ENCODE results near the gene BCKDK. TPM values are rescaled to one million over a fixed set of nuclear protein-coding genes. Genes with fewer than 3 reads are reported as not detected.

The BCKDK gene
- total RNA-seq, 1 experiment from 2014 or later = 57.0 TPM

DNA sequence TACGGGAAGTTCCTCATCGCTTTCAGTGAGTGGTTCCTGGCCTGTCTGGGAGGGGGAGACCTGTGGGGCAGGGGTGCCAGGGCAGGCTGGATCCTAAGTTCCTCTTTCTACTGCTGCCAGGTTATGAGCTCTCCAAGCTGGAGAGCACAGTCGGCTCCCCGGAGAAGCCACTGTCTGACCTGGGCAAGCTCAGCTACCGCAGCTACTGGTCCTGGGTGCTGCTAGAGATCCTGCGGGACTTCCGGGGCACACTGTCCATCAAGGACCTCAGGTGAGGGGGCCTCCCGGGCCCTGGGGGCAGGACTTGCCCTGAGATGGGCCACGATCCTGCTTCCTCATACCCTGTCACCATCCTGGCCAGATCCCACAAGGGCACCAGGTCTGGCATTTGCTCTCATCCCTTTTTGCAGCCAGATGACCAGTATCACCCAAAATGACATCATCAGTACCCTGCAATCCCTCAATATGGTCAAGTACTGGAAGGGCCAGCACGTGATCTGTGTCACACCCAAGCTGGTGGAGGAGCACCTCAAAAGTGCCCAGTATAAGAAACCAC is 22.2 kb downstream of the BCKDK start:
- no peak overlapping the region for H2BK15ac ChIP-seq (ENCODE audit: low read depth, low read length)
- no peak overlapping the region for H3K4me2 ChIP-seq (ENCODE audit: insufficient read depth, insufficient read length, low read length)
- H4K8ac ChIP-seq (replicated peaks; ENCODE audit: insufficient read length, low read depth, low read length) = no peak overlapping the region
- Mint-ChIP-seq H3K36me3 (ENCODE audit: insufficient read depth in 1 of 3, low read depth in 3 of 3) (peaks cover 29 to 50% (median 45%) of the 10 kb centered on the region in 3 experiments), H3K9me3 (no peaks in the 10 kb centered on the region), H3K27me3 (ENCODE audit: low read depth) (no peaks in the 10 kb centered on the region), H3K4me3 (peak overlapping the region in 1 of 2 experiments; percentile 13; a peak in 2 of 5 replicates), H3K27ac (peak overlapping the region; percentile 68 to 97 (median 84); a peak in 6 of 7 replicates), H3K4me1 (peaks cover 39 to 42% of the 10 kb centered on the region in 2 experiments)
- H2AFZ ChIP-seq (ENCODE audit: low read length) = no peak overlapping the region
- H2BK120ac ChIP-seq (ENCODE audit: low read depth, low read length, poor library complexity, severe bottlenecking) = no peak overlapping the region
- no peak overlapping the region for H3K56ac ChIP-seq (ENCODE audit: insufficient read length, low read depth, low read length)
- H3K9ac ChIP-seq (ENCODE audit: extremely low read depth, insufficient read length, low read length) = no peak overlapping the region
- H3K23me2 ChIP-seq (ENCODE audit: insufficient read length, low read depth, low read length, poor library complexity, severe bottlenecking) = peaks cover 5% of the 10 kb centered on the region
- H4K91ac ChIP-seq (ENCODE audit: insufficient read length, low read depth, low read length) = no peak overlapping the region
- H3K79me1 ChIP-seq (ENCODE audit: insufficient read depth, low read depth, low read length, poor library complexity, severe bottlenecking) = peaks cover 5% of the 10 kb centered on the region
- no peaks in the 10 kb centered on the region for H3K27me3 ChIP-seq (ENCODE audit: insufficient read depth, low read length)
- H3K23ac ChIP-seq (ENCODE audit: insufficient read length, low read depth, low read length) = no peak overlapping the region
- H2BK12ac ChIP-seq (ENCODE audit: insufficient read length, low read depth, low read length) = no peak overlapping the region
- peak overlapping the region; percentile 3 for H3K27ac ChIP-seq (ENCODE audit: insufficient read length, low read depth, low read length)
- peaks cover 15% of the 10 kb centered on the region; the same call in 1 of the 2 replicates for H3K4me1 ChIP-seq (ENCODE audit: insufficient read depth, low read length)
- no peak overlapping the region for H3K18ac ChIP-seq (ENCODE audit: insufficient read length, low read depth, low read length)
- TF ChIP-seq CTCF (conservative IDR thresholded peaks at IDR 0.05) = no peak
- no CpG with 5 or more reads among the region's 10 CpGs for WGBS (ENCODE audit: extremely low coverage, insufficient read length, low lambda C conversion rate)
- H3K79me2 ChIP-seq (ENCODE audit: insufficient read depth, low read length) = peaks cover 4% of the 10 kb centered on the region; the same call in 1 of the 2 replicates
- H3K9me3 ChIP-seq (ENCODE audit: control insufficient read depth, low read depth, low read length) = no peaks in the 10 kb centered on the region
- H2AK5ac ChIP-seq (ENCODE audit: insufficient read length, low read length) = no peak overlapping the region
- H2BK5ac ChIP-seq (ENCODE audit: insufficient read length, low read length) = no peak overlapping the region
- H4K5ac ChIP-seq (ENCODE audit: insufficient read length, low read depth, low read length) = no peak overlapping the region
- H3T11ph ChIP-seq (ENCODE audit: low read length) = no peak overlapping the region
- no peak overlapping the region for H3K14ac ChIP-seq (ENCODE audit: insufficient read depth, low read length)
- H4K20me1 ChIP-seq (ENCODE audit: control insufficient read depth, insufficient read depth, insufficient read length) = no peaks in the 10 kb centered on the region
- H2BK20ac ChIP-seq (ENCODE audit: low read depth, low read length, poor library complexity, severe bottlenecking) = no peak overlapping the region
- no peak for DNase-seq
- H3K4ac ChIP-seq (ENCODE audit: low read depth, low read length) = no peak overlapping the region

Data from H9 (cell line).